Measurements from ENCODE around the gene SLC24A3. TPM values are rescaled to one million over a fixed set of nuclear protein-coding genes. Genes with fewer than 3 reads are reported as not detected.

Gene SLC24A3
- polyA plus RNA-seq, 1 donor (not counting 4 experiments of a cell fraction or from before 2014, with no cell fraction given) = 0.17 TPM

DNA sequence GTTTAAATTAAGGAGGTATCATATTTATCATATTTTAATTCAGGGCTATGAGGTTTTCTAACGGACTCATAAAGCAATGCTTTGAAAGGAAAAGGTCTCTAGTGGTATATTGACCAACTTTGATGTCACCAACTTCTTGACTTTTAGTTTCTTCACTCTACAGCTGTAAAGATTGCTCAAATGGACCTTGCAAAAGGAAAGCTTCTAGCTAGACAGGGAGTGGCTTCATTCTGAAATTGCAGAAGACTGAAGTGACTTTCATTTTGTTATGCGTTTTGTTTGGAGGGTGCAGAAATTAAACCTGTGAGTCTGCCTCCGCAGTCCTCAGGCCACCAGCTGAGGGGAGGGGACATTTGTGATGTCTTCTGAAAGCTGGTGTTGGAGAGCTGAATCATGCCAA lies 95.7 kb downstream of the SLC24A3 start:
- H3K4me1 ChIP-seq (ENCODE audit: control insufficient read depth, extremely low read depth, insufficient read depth, low read length) = no peaks in the 10 kb centered on the region
- H3K36me3 ChIP-seq (ENCODE audit: control insufficient read depth in 2 of 2, extremely low read depth in 1 of 2, insufficient read depth in 2 of 2, low read length in 2 of 2) = no peaks in the 10 kb centered on the region
- H3K9me3 ChIP-seq (ENCODE audit: control insufficient read depth, low read depth, low read length) = no peaks in the 10 kb centered on the region
- no peak for TF ChIP-seq EZH2 (IDR thresholded peaks at IDR 0.05; ENCODE audit: low read length)
- TF ChIP-seq, protein P1, sequence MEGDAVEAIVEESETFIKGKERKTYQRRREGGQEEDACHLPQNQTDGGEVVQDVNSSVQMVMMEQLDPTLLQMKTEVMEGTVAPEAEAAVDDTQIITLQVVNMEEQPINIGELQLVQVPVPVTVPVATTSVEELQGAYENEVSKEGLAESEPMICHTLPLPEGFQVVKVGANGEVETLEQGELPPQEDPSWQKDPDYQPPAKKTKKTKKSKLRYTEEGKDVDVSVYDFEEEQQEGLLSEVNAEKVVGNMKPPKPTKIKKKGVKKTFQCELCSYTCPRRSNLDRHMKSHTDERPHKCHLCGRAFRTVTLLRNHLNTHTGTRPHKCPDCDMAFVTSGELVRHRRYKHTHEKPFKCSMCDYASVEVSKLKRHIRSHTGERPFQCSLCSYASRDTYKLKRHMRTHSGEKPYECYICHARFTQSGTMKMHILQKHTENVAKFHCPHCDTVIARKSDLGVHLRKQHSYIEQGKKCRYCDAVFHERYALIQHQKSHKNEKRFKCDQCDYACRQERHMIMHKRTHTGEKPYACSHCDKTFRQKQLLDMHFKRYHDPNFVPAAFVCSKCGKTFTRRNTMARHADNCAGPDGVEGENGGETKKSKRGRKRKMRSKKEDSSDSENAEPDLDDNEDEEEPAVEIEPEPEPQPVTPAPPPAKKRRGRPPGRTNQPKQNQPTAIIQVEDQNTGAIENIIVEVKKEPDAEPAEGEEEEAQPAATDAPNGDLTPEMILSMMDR (optimal IDR thresholded peaks at IDR 0.05 in 1 of 3, IDR thresholded peaks at IDR 0.05 in 1 of 3, conservative IDR thresholded peaks at IDR 0.05 in 1 of 3; ENCODE audit: extremely low read depth in 1 of 3, insufficient read depth in 2 of 3, low read length in 3 of 3) = no peak
- H3K4me3 ChIP-seq (ENCODE audit: control insufficient read depth in 2 of 3, extremely low read depth in 1 of 3, insufficient read depth in 2 of 3, low read depth in 1 of 3, low read length in 3 of 3) = no peak overlapping the region
- no peak overlapping the region for H3K27ac ChIP-seq (ENCODE audit: control insufficient read depth, insufficient read depth, low read length)
- H3K4me2 ChIP-seq (ENCODE audit: control insufficient read depth, extremely low read depth, insufficient read depth, low read depth, low read length) = no peak overlapping the region
- DNase-seq (ENCODE audit: low read depth, low spot score) (no peak), FAIRE-seq (no peak)
- no peak overlapping the region for H2AFZ ChIP-seq (ENCODE audit: control insufficient read depth, low read length)
- H3K79me2 ChIP-seq (ENCODE audit: control insufficient read depth, insufficient read depth, low read length) = no peaks in the 10 kb centered on the region
- H4K20me1 ChIP-seq (ENCODE audit: control insufficient read depth, extremely low read depth, insufficient read depth, low read length) = no peaks in the 10 kb centered on the region
- H3K9ac ChIP-seq (ENCODE audit: control insufficient read depth, extremely low read depth, insufficient read depth, low read length) = no peak overlapping the region
- dilution Hi-C loops (cut with MboI; ENCODE audit: extremely low pct_ligation_motif_present, low sequenced_read_pairs) = no loop called here
- H3K9me1 ChIP-seq (ENCODE audit: control insufficient read depth, extremely low read depth, insufficient read depth, low read length) = no peaks in the 10 kb centered on the region
- H3K27me3 ChIP-seq (ENCODE audit: control insufficient read depth, extremely low read depth, insufficient read depth, low read length) = no peaks in the 10 kb centered on the region

DNA sequence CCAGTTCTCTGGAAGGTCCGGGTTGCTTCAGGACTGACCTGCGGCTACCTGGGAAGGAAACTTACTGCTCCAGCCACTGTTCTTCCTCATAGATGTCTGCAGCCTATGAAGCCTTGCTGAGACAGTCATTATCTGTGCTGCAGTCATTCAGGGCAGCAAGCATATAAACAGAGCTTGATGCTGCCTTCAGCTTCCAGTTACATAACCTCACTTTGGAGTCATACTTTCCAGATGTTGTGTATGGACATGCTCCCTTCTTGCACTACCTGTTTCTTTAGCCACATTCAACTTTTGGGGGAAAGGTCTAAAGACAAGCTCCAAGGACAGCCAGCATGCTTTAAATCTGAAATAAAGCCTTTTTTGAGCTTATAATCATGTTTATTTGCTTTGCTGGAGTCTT lies 98.1 kb downstream of the SLC24A3 start:
- H3K4me3 ChIP-seq (ENCODE audit: control insufficient read depth in 2 of 3, extremely low read depth in 1 of 3, insufficient read depth in 2 of 3, low read depth in 1 of 3, low read length in 3 of 3) = no peak overlapping the region
- no peak for DNase-seq (ENCODE audit: low read depth, low spot score)
- peak; percentile 56 for FAIRE-seq
- dilution Hi-C loops (cut with MboI; ENCODE audit: extremely low pct_ligation_motif_present, low sequenced_read_pairs) = no loop called here
- no peak overlapping the region for H3K27ac ChIP-seq (ENCODE audit: control insufficient read depth, insufficient read depth, low read length)
- H3K4me1 ChIP-seq (ENCODE audit: control insufficient read depth, extremely low read depth, insufficient read depth, low read length) = peaks cover 18% of the 10 kb centered on the region
- no peaks in the 10 kb centered on the region for H3K9me1 ChIP-seq (ENCODE audit: control insufficient read depth, extremely low read depth, insufficient read depth, low read length)
- no peaks in the 10 kb centered on the region for H3K79me2 ChIP-seq (ENCODE audit: control insufficient read depth, insufficient read depth, low read length)
- H4K20me1 ChIP-seq (ENCODE audit: control insufficient read depth, extremely low read depth, insufficient read depth, low read length) = no peaks in the 10 kb centered on the region
- H3K9me3 ChIP-seq (ENCODE audit: control insufficient read depth, low read depth, low read length) = no peaks in the 10 kb centered on the region
- H3K27me3 ChIP-seq (ENCODE audit: control insufficient read depth, extremely low read depth, insufficient read depth, low read length) = no peaks in the 10 kb centered on the region
- no peak overlapping the region for H3K9ac ChIP-seq (ENCODE audit: control insufficient read depth, extremely low read depth, insufficient read depth, low read length)
- no peaks in the 10 kb centered on the region for H3K36me3 ChIP-seq (ENCODE audit: control insufficient read depth in 2 of 2, extremely low read depth in 1 of 2, insufficient read depth in 2 of 2, low read length in 2 of 2)
- no peak for TF ChIP-seq EZH2 (IDR thresholded peaks at IDR 0.05; ENCODE audit: low read length)
- TF ChIP-seq, protein P1 (optimal IDR thresholded peaks at IDR 0.05 in 1 of 3, IDR thresholded peaks at IDR 0.05 in 1 of 3, conservative IDR thresholded peaks at IDR 0.05 in 1 of 3; ENCODE audit: extremely low read depth in 1 of 3, insufficient read depth in 2 of 3, low read length in 3 of 3) = no peak
- no peak overlapping the region for H2AFZ ChIP-seq (ENCODE audit: control insufficient read depth, low read length)
- H3K4me2 ChIP-seq (ENCODE audit: control insufficient read depth, extremely low read depth, insufficient read depth, low read depth, low read length) = no peak overlapping the region
